HUES6 (cell line): ENCODE measurements around the gene SEPTIN11.
"Not testable (repeated sequence)": the region's sequence is repeated elsewhere in the genome, so short reads cannot be mapped to it uniquely, and the experiment has no call there.

Experiments
- H3K27ac ChIP-seq: 2 replicates; pipeline ENCODE4 v1.7.0; 2013; ENCODE audit warnings: low read depth, mild to moderate bottlenecking, low read length, inconsistent platforms
- H3K27me3 ChIP-seq: 2 replicates; pipeline ENCODE4 v1.6.1; 2013; ENCODE audit warnings: low read length; ENCODE audit not compliant: control insufficient read depth, insufficient read depth
- H3K36me3 ChIP-seq: 2 replicates; pipeline ENCODE4 v1.6.1; 2013; ENCODE audit warnings: low read length; ENCODE audit not compliant: control insufficient read depth, insufficient read depth
- H3K4me1 ChIP-seq: 2 replicates; pipeline ENCODE4 v1.6.1; 2013; ENCODE audit warnings: low read length; ENCODE audit not compliant: control insufficient read depth, insufficient read depth
- H3K4me3 ChIP-seq: 2 replicates; pipeline ENCODE4 v1.5.1; 2013; ENCODE audit warnings: low read depth, low read length
- H3K9ac ChIP-seq: one replicate; pipeline ENCODE4 v1.6.1; 2013; ENCODE audit warnings: mild to moderate bottlenecking, low read length
- H3K9me3 ChIP-seq: 2 replicates; pipeline ENCODE4 v1.6.1; 2013; ENCODE audit warnings: low read depth, low read length; ENCODE audit not compliant: control insufficient read depth, insufficient read depth

SEPTIN11 gene

GRCh38 chr4:76952656-76953582, 3.4 kb downstream of the SEPTIN11 start:
- no peak overlapping the region for H3K27ac ChIP-seq
- no peak overlapping the region for H3K9ac ChIP-seq
- peaks cover 2% of the 10 kb centered on the region; the same call in 1 of the 2 replicates for H3K36me3 ChIP-seq
- no peak overlapping the region for H3K4me3 ChIP-seq
- peaks cover 28% of the 10 kb centered on the region for H3K4me1 ChIP-seq
- no peaks in the 10 kb centered on the region for H3K9me3 ChIP-seq
- H3K27me3 ChIP-seq, result peaks cover 9% of the 10 kb centered on the region

- Histone ChIP-seq H3K27ac (no peak overlapping the region), H3K9me3 (no peaks in the 10 kb centered on the region), H3K27me3 (no peaks in the 10 kb centered on the region; the same call in 1 of the 2 replicates), H3K9ac (no peak overlapping the region), H3K4me3 (no peak overlapping the region), H3K4me1 (peaks cover 21% of the 10 kb centered on the region), H3K36me3 (peaks cover 2% of the 10 kb centered on the region; the same call in 1 of the 2 replicates)
Measured at GRCh38 chr4:76953956-76954355, 4.4 kb downstream of the SEPTIN11 start.

GRCh38 chr4:76954489-76954888, 4.9 kb downstream of the SEPTIN11 start:
- peaks cover 21% of the 10 kb centered on the region for H3K4me1 ChIP-seq
- peaks cover 2% of the 10 kb centered on the region; the same call in 1 of the 2 replicates for H3K36me3 ChIP-seq
- H3K9me3 ChIP-seq, result no peaks in the 10 kb centered on the region
- H3K27me3 ChIP-seq, result no peaks in the 10 kb centered on the region; the same call in 1 of the 2 replicates
- no peak overlapping the region for H3K4me3 ChIP-seq
- no peak overlapping the region for H3K9ac ChIP-seq
- H3K27ac ChIP-seq, result no peak overlapping the region

GRCh38 chr4:76955182-76955581, 5.6 kb downstream of the SEPTIN11 start:
- Histone ChIP-seq H3K9ac (no peak overlapping the region), H3K27ac (no peak overlapping the region), H3K9me3 (no peaks in the 10 kb centered on the region), H3K4me1 (peaks cover 21% of the 10 kb centered on the region), H3K36me3 (peaks cover 2% of the 10 kb centered on the region; the same call in 1 of the 2 replicates), H3K27me3 (no peaks in the 10 kb centered on the region; the same call in 1 of the 2 replicates), H3K4me3 (no peak overlapping the region)

- H3K9ac ChIP-seq, result no peak overlapping the region
- H3K4me1 ChIP-seq, result peaks cover 11% of the 10 kb centered on the region
- H3K4me3 ChIP-seq, result no peak overlapping the region
- H3K27me3 ChIP-seq, result no peaks in the 10 kb centered on the region
- peaks cover 2% of the 10 kb centered on the region; the same call in 1 of the 2 replicates for H3K36me3 ChIP-seq
- no peak overlapping the region for H3K27ac ChIP-seq
- H3K9me3 ChIP-seq, result no peaks in the 10 kb centered on the region
Measured at GRCh38 chr4:76957004-76957738, 7.6 kb downstream of the SEPTIN11 start.

- H3K4me1 ChIP-seq, result peaks cover 7% of the 10 kb centered on the region; the same call in 1 of the 2 replicates
- no peak overlapping the region for H3K4me3 ChIP-seq
- peaks cover 2% of the 10 kb centered on the region; the same call in 1 of the 2 replicates for H3K36me3 ChIP-seq
- no peaks in the 10 kb centered on the region for H3K27me3 ChIP-seq
- H3K9ac ChIP-seq, result no peak overlapping the region
- no peaks in the 10 kb centered on the region for H3K9me3 ChIP-seq
- H3K27ac ChIP-seq, result no peak overlapping the region
Measured at GRCh38 chr4:76958891-76959290, 9.3 kb downstream of the SEPTIN11 start.

- Histone ChIP-seq H3K4me1 (peaks cover 7% of the 10 kb centered on the region; the same call in 1 of the 2 replicates), H3K36me3 (no peaks in the 10 kb centered on the region), H3K9ac (no peak overlapping the region), H3K4me3 (no peak overlapping the region), H3K9me3 (no peaks in the 10 kb centered on the region), H3K27me3 (no peaks in the 10 kb centered on the region), H3K27ac (no peak overlapping the region)
Measured at GRCh38 chr4:76960014-76960413, 10.5 kb downstream of the SEPTIN11 start.

- Histone ChIP-seq H3K27ac (no peak overlapping the region), H3K4me1 (no peaks in the 10 kb centered on the region; the same call in 1 of the 2 replicates), H3K9me3 (no peaks in the 10 kb centered on the region), H3K27me3 (no peaks in the 10 kb centered on the region), H3K4me3 (no peak overlapping the region), H3K36me3 (no peaks in the 10 kb centered on the region), H3K9ac (no peak overlapping the region)
Measured at GRCh38 chr4:76962406-76963130, 13.0 kb downstream of the SEPTIN11 start.

GRCh38 chr4:76963131-76963750, 13.7 kb downstream of the SEPTIN11 start:
- H3K27ac ChIP-seq, result no peak overlapping the region
- H3K9me3 ChIP-seq, result no peaks in the 10 kb centered on the region
- no peak overlapping the region for H3K4me3 ChIP-seq
- no peaks in the 10 kb centered on the region; the same call in 1 of the 2 replicates for H3K4me1 ChIP-seq
- no peaks in the 10 kb centered on the region for H3K27me3 ChIP-seq
- H3K9ac ChIP-seq, result no peak overlapping the region
- no peaks in the 10 kb centered on the region for H3K36me3 ChIP-seq

- not testable (repeated sequence) for H3K9ac ChIP-seq, H3K9me3 ChIP-seq, H3K27me3 ChIP-seq, H3K27ac ChIP-seq, H3K4me3 ChIP-seq, H3K4me1 ChIP-seq, H3K36me3 ChIP-seq
Measured at GRCh38 chr4:76963927-76964326, 14.4 kb downstream of the SEPTIN11 start.
